Right atrium auricular region (tissue), 2 donors: ENCODE data around the gene PARP15. TPM values are rescaled to one million over a fixed set of nuclear protein-coding genes. Genes with fewer than 3 reads are reported as not detected.

ENCODE experiments used
- DNase-seq: peaks from one replicate; pipeline ENCODE4 v3.0.0-alpha.2; 2019; ENCODE audit warnings: low spot score
- H3K27ac ChIP-seq, 2 donors: fragments of 200-600 bp; sonication (generic); 1 replicate in 1 of 2; 2 replicates in 1 of 2; pipeline ENCODE4 v1.5.1; 2016 to 2019
- H3K27me3 ChIP-seq, 2 donors: fragments of 200-600 bp; sonication (generic); one replicate each; pipeline versions ENCODE4 v1.5.1 to v1.6.0; 2017 to 2019
- H3K36me3 ChIP-seq: fragments of 200-600 bp; sonication (generic); one replicate; pipeline ENCODE4 v1.5.1; 2016
- H3K4me1 ChIP-seq, 2 donors: fragments of 200-600 bp; sonication (generic); one replicate each; pipeline versions ENCODE4 v1.5.1 to v1.6.0; 2017 to 2019
- H3K4me3 ChIP-seq, 2 donors: fragments of 200-600 bp; sonication (generic); 1 replicate in 1 of 2; 2 replicates in 1 of 2; pipeline ENCODE4 v1.5.1; 2017 to 2019; ENCODE audit warnings: mild to moderate bottlenecking in 1 of 2, moderate library complexity in 1 of 2
- H3K9me3 ChIP-seq, 2 donors: fragments of 200-600 bp; sonication (generic); one replicate each; pipeline ENCODE4 v1.5.1; 2019
- CTCF ChIP-seq, 2 donors: fragments of 200-600 bp; sonication (generic); IDR thresholded peaks; one replicate each; pipeline ENCODE4 v1.5.1; 2019; ENCODE audit warnings: antibody characterized with exemption in 2 of 2
- total RNA-seq, 2 donors: library from RNA; depleted of rRNA; stranded (reverse); fragments of >200 nt; gene quantifications; one replicate each; pipeline ENCODE4 v1.1.0, GENCODE V29; 2016

Gene PARP15
- total RNA-seq, 2 donors from 2014 or later: 1.1 to 1.7 TPM

DNA sequence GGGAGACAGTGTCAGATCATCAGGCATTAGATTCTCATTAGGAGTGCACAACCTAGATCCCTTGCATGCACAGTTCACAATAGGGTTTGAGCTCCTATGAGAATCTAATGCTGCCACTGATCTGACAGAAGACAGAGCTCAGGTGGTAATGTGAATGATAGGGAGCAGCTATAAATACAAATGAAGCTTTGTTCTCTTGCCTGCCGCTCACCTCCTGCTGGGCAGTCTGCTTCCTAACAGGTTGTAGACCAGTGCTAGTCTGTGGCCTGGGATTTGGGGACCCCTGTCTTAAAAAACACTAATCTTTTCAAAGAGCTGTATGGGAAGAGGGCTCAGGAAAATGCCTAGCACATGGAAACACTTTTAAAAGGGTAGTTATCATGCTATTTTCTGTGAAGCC is 52.3 kb downstream of the PARP15 start:
- Histone ChIP-seq H3K4me3 (no peak overlapping the region), H3K4me1 (no peaks in the 10 kb centered on the region), H3K36me3 (no peaks in the 10 kb centered on the region), H3K27me3 (no peaks in the 10 kb centered on the region), H3K9me3 (no peaks in the 10 kb centered on the region), H3K27ac (no peak overlapping the region)
- TF ChIP-seq CTCF (IDR thresholded peaks at IDR 0.05): no peak
- no peak for DNase-seq

DNA sequence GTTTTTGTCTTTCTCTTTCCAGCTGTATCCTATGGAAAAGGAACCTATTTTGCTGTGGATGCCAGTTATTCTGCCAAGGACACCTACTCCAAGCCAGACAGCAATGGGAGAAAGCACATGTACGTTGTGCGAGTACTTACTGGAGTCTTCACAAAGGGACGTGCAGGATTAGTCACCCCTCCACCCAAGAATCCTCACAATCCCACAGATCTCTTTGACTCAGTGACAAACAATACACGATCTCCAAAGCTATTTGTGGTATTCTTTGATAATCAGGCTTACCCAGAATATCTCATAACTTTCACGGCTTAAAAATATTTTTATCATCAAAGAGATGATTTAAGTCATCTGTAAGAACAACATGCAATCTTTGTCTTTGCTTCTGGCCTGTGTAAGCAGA is 58.3 kb downstream of the PARP15 start:
- DNase-seq: no peak
- Histone ChIP-seq H3K36me3 (no peaks in the 10 kb centered on the region), H3K9me3 (no peaks in the 10 kb centered on the region), H3K4me3 (no peak overlapping the region), H3K27me3 (no peaks in the 10 kb centered on the region), H3K27ac (no peak overlapping the region), H3K4me1 (no peaks in the 10 kb centered on the region)
- TF ChIP-seq CTCF (IDR thresholded peaks at IDR 0.05): no peak

GRCh38 chr3:122636697-122637096 is 59.2 kb downstream of the PARP15 start:
- no peaks in the 10 kb centered on the region for H3K4me1 ChIP-seq
- H3K4me3 ChIP-seq: no peak overlapping the region
- no peaks in the 10 kb centered on the region for H3K36me3 ChIP-seq
- DNase-seq: no peak
- H3K27ac ChIP-seq: no peak overlapping the region
- no peaks in the 10 kb centered on the region for H3K27me3 ChIP-seq
- no peaks in the 10 kb centered on the region for H3K9me3 ChIP-seq
- TF ChIP-seq CTCF (IDR thresholded peaks at IDR 0.05): no peak

DNA sequence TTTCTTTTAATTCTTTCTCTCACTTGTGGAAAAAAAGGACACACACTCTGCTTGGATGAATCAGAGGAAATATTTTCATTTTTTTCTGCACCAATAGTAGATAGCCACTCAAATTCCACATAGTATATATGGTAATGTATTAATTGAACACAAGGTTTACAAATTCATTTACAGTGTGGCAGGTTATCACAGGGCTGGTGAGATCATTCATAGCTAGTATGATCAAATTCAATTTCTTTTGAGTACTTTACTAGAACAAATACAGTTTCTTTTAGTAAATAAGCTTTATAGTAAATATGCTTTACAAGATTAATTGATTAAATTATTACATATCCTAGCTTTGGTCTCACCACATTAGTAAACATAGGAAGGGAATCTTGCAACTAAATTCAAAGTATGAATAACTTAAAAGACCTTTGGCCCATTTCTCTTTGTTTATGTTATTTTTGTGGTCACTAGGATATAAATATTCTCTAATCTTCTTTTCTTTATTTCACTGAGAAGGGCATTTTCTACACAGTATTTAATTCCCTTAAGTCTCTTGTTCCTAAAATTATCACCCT is 63.1 kb downstream of the PARP15 start:
- no peak for TF ChIP-seq CTCF (IDR thresholded peaks at IDR 0.05)
- Histone ChIP-seq H3K9me3 (no peaks in the 10 kb centered on the region), H3K36me3 (no peaks in the 10 kb centered on the region), H3K27ac (no peak overlapping the region), H3K4me1 (no peaks in the 10 kb centered on the region), H3K27me3 (no peaks in the 10 kb centered on the region), H3K4me3 (no peak overlapping the region)
- DNase-seq: no peak

DNA sequence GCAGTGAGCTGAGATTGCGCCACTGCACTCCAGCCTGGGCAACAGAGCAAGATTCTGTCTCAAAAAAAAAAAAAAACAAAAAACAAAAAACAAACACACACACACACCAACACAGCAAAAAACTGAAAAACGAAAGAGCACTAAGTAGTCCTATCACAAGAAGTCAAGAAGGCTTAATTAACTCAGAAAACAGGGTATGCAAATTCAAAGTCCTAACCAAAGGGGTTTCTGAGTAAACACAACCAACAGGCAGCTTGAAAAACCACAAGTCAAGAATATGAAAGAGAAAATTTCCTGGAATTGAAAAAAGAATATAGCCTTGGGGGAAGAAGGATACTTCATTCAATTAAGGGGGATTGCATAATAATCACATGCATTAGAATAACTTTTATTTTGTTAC is 65.5 kb downstream of the PARP15 start:
- DNase-seq: no peak
- Histone ChIP-seq H3K9me3 (no peaks in the 10 kb centered on the region), H3K27me3 (no peaks in the 10 kb centered on the region), H3K4me1 (no peaks in the 10 kb centered on the region), H3K4me3 (no peak overlapping the region), H3K27ac (no peak overlapping the region), H3K36me3 (no peaks in the 10 kb centered on the region)
- TF ChIP-seq CTCF (IDR thresholded peaks at IDR 0.05): no peak
